GM23338 (cell line): ENCODE results near the gene CYP2C19.

ENCODE experiments used
- EZH2 ChIP-seq: fragments of 200-600 bp; sonication (generic); IDR thresholded peaks from one replicate; pipeline ENCODE4 v1.8.0; 2017; ENCODE audit warnings: antibody characterized with exemption, mild to moderate bottlenecking, low read depth; ENCODE audit not compliant: unreplicated experiment
- JUNB ChIP-seq: IDR thresholded peaks from one replicate; pipeline ENCODE4 v1.6.1; 2016; ENCODE audit warnings: antibody characterized with exemption; ENCODE audit not compliant: unreplicated experiment
- POLR2AphosphoS5 ChIP-seq: IDR thresholded peaks from 2 replicates; pipeline ENCODE4 v1.6.1; 2016; ENCODE audit warnings: antibody characterized with exemption, low read depth
- STAT1 ChIP-seq: IDR thresholded peaks from one replicate; pipeline ENCODE4 v1.6.1; 2016; ENCODE audit warnings: antibody characterized with exemption; ENCODE audit not compliant: unreplicated experiment
- TF ChIP-seq, protein P1 (sequence below), 2 experiments: fragments of 200-600 bp in 1 of 2; sonication (generic) in 1 of 2; conservative IDR thresholded peaks; 2 replicates each; pipeline versions ENCODE4 v1.5.1 to v1.6.1; 2016 to 2017; ENCODE audit warnings: antibody characterized with exemption in 2 of 2, low read depth in 2 of 2, mild to moderate bottlenecking in 2 of 2, moderate library complexity in 1 of 2

DNA sequence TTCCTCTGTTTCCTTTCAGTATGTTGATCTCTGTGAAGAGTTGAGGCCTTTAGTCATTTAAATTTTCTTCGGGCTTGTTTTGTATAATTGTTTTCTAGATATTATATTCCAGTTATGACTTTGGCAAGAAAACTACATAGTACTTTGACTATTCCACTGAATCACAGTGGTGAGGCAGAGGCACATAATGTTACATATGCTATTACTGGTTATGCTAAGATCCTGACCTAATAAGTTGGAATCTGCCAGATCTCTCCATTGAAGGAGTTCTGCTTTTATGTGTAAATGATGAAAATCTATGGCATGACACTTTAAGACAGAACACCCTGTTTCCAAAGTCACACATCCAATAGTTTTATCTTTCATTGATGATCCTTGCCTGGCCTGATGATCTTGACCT lies 83.7 kb downstream of the CYP2C19 start:
- TF ChIP-seq, protein P1, sequence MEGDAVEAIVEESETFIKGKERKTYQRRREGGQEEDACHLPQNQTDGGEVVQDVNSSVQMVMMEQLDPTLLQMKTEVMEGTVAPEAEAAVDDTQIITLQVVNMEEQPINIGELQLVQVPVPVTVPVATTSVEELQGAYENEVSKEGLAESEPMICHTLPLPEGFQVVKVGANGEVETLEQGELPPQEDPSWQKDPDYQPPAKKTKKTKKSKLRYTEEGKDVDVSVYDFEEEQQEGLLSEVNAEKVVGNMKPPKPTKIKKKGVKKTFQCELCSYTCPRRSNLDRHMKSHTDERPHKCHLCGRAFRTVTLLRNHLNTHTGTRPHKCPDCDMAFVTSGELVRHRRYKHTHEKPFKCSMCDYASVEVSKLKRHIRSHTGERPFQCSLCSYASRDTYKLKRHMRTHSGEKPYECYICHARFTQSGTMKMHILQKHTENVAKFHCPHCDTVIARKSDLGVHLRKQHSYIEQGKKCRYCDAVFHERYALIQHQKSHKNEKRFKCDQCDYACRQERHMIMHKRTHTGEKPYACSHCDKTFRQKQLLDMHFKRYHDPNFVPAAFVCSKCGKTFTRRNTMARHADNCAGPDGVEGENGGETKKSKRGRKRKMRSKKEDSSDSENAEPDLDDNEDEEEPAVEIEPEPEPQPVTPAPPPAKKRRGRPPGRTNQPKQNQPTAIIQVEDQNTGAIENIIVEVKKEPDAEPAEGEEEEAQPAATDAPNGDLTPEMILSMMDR (conservative IDR thresholded peaks at IDR 0.05; ENCODE audit: low read depth in 2 of 2), result no peak
- no peak for TF ChIP-seq EZH2
- no peak for TF ChIP-seq POLR2AphosphoS5
- TF ChIP-seq STAT1, result no peak
- TF ChIP-seq JUNB, result no peak
